ENCODE data around the gene CXorf58. TPM values are rescaled to one million over a fixed set of nuclear protein-coding genes. Genes with fewer than 3 reads are reported as not detected.
A peak's percentile ranks its signal among the peaks of the same experiment; 100 is the strongest.

The CXorf58 gene
- total RNA-seq, 1 donor from 2014 or later: not detected

DNA sequence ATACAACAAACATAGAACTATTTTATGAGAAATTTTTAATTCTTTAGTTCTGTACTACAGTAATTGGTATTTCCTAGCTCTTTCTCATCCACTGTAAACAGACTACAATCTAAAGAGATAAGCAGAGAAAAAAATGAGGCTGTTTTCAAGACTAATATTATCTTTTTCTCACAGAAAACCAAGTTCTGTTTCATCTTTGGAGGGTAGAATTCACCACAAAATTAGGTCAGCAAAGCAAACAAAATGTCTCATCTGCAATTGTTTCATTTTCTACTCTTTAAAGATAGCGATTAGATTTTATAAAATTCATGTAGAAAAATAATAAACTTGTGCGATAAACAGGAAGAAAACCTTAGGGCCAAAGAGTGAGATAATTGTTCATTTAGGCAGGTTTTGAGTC, 10.8 kb upstream of the CXorf58 start:
- peak overlapping the region; percentile 76 for H3K27ac Mint-ChIP-seq (ENCODE audit: unreplicated experiment)
- TF ChIP-seq, protein P1, sequence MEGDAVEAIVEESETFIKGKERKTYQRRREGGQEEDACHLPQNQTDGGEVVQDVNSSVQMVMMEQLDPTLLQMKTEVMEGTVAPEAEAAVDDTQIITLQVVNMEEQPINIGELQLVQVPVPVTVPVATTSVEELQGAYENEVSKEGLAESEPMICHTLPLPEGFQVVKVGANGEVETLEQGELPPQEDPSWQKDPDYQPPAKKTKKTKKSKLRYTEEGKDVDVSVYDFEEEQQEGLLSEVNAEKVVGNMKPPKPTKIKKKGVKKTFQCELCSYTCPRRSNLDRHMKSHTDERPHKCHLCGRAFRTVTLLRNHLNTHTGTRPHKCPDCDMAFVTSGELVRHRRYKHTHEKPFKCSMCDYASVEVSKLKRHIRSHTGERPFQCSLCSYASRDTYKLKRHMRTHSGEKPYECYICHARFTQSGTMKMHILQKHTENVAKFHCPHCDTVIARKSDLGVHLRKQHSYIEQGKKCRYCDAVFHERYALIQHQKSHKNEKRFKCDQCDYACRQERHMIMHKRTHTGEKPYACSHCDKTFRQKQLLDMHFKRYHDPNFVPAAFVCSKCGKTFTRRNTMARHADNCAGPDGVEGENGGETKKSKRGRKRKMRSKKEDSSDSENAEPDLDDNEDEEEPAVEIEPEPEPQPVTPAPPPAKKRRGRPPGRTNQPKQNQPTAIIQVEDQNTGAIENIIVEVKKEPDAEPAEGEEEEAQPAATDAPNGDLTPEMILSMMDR (IDR thresholded peaks at IDR 0.05): no peak
- H3K4me1 Mint-ChIP-seq (ENCODE audit: unreplicated experiment): peaks cover 27% of the 10 kb centered on the region
- no peak for DNase-seq (ENCODE audit: extremely low spot score, unreplicated experiment)
- H3K36me3 Mint-ChIP-seq (ENCODE audit: unreplicated experiment): no peaks in the 10 kb centered on the region
- H3K4me3 Mint-ChIP-seq (ENCODE audit: unreplicated experiment): no peak overlapping the region
- no peaks in the 10 kb centered on the region for H3K27me3 Mint-ChIP-seq (ENCODE audit: unreplicated experiment)
- no peaks in the 10 kb centered on the region for H3K9me3 Mint-ChIP-seq (ENCODE audit: unreplicated experiment)

DNA sequence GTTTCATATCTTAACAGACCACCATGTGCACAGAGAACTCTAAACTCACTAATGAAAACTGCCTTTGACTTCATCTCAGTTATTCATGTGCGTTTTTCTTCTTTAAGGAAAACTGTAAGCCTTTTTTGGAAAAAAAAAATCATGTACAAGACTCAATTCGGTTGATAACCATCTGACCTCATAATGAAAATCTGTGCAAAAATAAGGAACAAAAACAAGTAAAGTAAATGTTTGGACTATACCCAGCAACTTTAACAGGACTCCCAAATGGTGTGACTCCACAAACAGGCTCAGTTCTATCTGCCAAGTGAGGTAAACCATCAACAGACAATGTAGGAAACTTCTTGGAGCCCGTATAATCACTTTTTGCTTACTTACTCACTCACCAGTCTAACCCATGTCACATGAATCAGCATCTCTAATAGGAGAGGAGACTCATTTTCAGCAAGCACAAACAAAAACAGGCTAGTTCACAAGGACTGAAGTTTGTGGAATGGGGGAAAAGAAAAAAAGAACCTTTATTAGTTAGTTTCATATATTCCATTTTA, 9.3 kb upstream of the CXorf58 start:
- Mint-ChIP-seq H3K4me1 (ENCODE audit: unreplicated experiment) (peaks cover 29% of the 10 kb centered on the region), H3K27me3 (ENCODE audit: unreplicated experiment) (no peaks in the 10 kb centered on the region), H3K36me3 (ENCODE audit: unreplicated experiment) (no peaks in the 10 kb centered on the region), H3K4me3 (ENCODE audit: unreplicated experiment) (no peak overlapping the region), H3K9me3 (ENCODE audit: unreplicated experiment) (no peaks in the 10 kb centered on the region), H3K27ac (ENCODE audit: unreplicated experiment) (peak overlapping the region; percentile 77)
- DNase-seq (ENCODE audit: extremely low spot score, unreplicated experiment): no peak
- TF ChIP-seq, protein P1 (IDR thresholded peaks at IDR 0.05): no peak

DNA sequence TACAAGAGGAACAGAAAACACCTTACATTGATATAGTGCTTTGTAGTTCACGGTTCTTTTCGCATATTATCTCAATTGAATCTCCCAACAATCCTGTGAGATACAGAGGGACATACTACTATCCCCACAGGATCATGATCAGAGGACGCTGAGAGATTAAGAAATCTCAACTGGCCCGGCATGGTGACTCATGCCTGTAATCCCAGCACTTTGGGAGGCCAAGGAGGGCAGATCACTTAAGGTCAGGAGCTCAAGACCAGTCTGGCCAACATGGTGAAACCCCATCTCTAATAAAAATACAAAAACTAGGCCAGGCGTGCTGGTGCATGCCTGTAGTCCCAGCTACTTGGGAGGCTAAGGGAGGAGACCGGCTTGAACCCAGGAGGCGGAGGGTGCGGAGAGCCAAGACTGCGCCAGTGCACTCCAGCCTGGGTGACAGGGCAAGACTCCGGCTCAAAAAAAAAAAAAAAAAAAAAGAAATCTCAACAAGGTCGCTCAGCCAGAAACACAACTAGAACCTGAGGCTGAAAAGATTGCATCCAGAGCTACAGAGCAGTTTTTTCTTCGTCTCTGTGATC, 7.5 kb upstream of the CXorf58 start:
- Mint-ChIP-seq H3K27ac (ENCODE audit: unreplicated experiment) (no peak overlapping the region), H3K4me1 (ENCODE audit: unreplicated experiment) (peaks cover 35% of the 10 kb centered on the region), H3K9me3 (ENCODE audit: unreplicated experiment) (no peaks in the 10 kb centered on the region), H3K36me3 (ENCODE audit: unreplicated experiment) (no peaks in the 10 kb centered on the region), H3K27me3 (ENCODE audit: unreplicated experiment) (no peaks in the 10 kb centered on the region), H3K4me3 (ENCODE audit: unreplicated experiment) (no peak overlapping the region)
- TF ChIP-seq, protein P1 (IDR thresholded peaks at IDR 0.05): no peak
- no peak for DNase-seq (ENCODE audit: extremely low spot score, unreplicated experiment)

DNA sequence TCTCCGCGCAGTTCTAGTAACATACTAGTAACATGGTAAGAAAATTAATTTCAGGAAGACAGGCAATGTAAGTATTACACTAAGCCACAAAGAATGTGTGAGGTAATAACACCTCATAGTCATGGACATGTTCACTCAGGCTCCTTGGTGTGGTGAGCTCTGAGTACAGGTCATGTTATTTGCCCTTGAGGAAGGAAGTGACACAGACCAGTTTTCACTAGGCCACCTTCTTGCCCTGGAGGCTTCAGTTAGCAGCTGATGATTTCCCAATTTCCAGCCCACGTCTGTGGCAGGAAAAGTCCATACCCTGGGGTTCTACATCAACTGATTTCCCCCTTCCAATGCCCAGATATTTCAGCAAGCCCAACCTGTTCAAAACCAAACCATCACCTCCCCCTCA, 6.7 kb upstream of the CXorf58 start:
- TF ChIP-seq, protein P1 (IDR thresholded peaks at IDR 0.05): no peak
- Mint-ChIP-seq H3K9me3 (ENCODE audit: unreplicated experiment) (no peaks in the 10 kb centered on the region), H3K36me3 (ENCODE audit: unreplicated experiment) (no peaks in the 10 kb centered on the region), H3K27ac (ENCODE audit: unreplicated experiment) (no peak overlapping the region), H3K27me3 (ENCODE audit: unreplicated experiment) (no peaks in the 10 kb centered on the region), H3K4me1 (ENCODE audit: unreplicated experiment) (peaks cover 37% of the 10 kb centered on the region), H3K4me3 (ENCODE audit: unreplicated experiment) (no peak overlapping the region)
- no peak for DNase-seq (ENCODE audit: extremely low spot score, unreplicated experiment)

- Mint-ChIP-seq H3K9me3 (ENCODE audit: unreplicated experiment) (no peaks in the 10 kb centered on the region), H3K27ac (ENCODE audit: unreplicated experiment) (no peak overlapping the region), H3K4me1 (ENCODE audit: unreplicated experiment) (peaks cover 44% of the 10 kb centered on the region), H3K27me3 (ENCODE audit: unreplicated experiment) (no peaks in the 10 kb centered on the region), H3K36me3 (ENCODE audit: unreplicated experiment) (no peaks in the 10 kb centered on the region), H3K4me3 (ENCODE audit: unreplicated experiment) (no peak overlapping the region)
- TF ChIP-seq, protein P1 (IDR thresholded peaks at IDR 0.05): peak; percentile 75
- no peak for DNase-seq (ENCODE audit: extremely low spot score, unreplicated experiment)
These were observed 6.0 kb upstream of the CXorf58 start for GRCh38 chrX:23901805-23902204.

Data from osteocyte (in vitro differentiated cells).